ENCODE data around the gene INPP1.

GRCh38 chr2:190396271-190396670 lies 52.9 kb downstream of the INPP1 start:
- TF ChIP-seq CTCF (conservative IDR thresholded peaks at IDR 0.05; ENCODE audit: low read length) (no peak), EZH2phosphoT487 (IDR thresholded peaks at IDR 0.05; ENCODE audit: borderline replicate concordance, low read depth, low read length) (no peak)

Measured in OCI-LY7 (cell line).